ENCODE results near the gene PTPRN2.

PTPRN2 gene

GRCh38 chr7:158129037-158130022 is 458.3 kb downstream of the PTPRN2 start:
- no peaks in the 10 kb centered on the region for H3K36me3 ChIP-seq (ENCODE audit: control insufficient read depth, insufficient read depth, low read length)
- H3K4me3 ChIP-seq (ENCODE audit: low read length): no peak overlapping the region
- H3K9ac ChIP-seq (ENCODE audit: low read length): no peak overlapping the region
- no peaks in the 10 kb centered on the region for H3K9me3 ChIP-seq (ENCODE audit: control insufficient read depth, low read length)
- no peaks in the 10 kb centered on the region for H3K4me1 ChIP-seq (ENCODE audit: control insufficient read depth, insufficient read depth, low read length)
- no peaks in the 10 kb centered on the region for H3K27me3 ChIP-seq (ENCODE audit: control insufficient read depth, insufficient read depth, low read length)

- no peak overlapping the region for H3K4me3 ChIP-seq (ENCODE audit: low read length)
- H3K9me3 ChIP-seq (ENCODE audit: control insufficient read depth, low read length): no peaks in the 10 kb centered on the region
- H3K27me3 ChIP-seq (ENCODE audit: control insufficient read depth, insufficient read depth, low read length): no peaks in the 10 kb centered on the region
- H3K4me1 ChIP-seq (ENCODE audit: control insufficient read depth, insufficient read depth, low read length): no peaks in the 10 kb centered on the region
- H3K9ac ChIP-seq (ENCODE audit: low read length): no peak overlapping the region
- H3K36me3 ChIP-seq (ENCODE audit: control insufficient read depth, insufficient read depth, low read length): no peaks in the 10 kb centered on the region
Measured at GRCh38 chr7:158128572-158128971, 459.1 kb downstream of the PTPRN2 start.

- Histone ChIP-seq H3K9ac (ENCODE audit: low read length) (no peak overlapping the region), H3K4me1 (ENCODE audit: control insufficient read depth, insufficient read depth, low read length) (no peaks in the 10 kb centered on the region), H3K4me3 (ENCODE audit: low read length) (no peak overlapping the region), H3K9me3 (ENCODE audit: control insufficient read depth, low read length) (no peaks in the 10 kb centered on the region), H3K36me3 (ENCODE audit: control insufficient read depth, insufficient read depth, low read length) (no peaks in the 10 kb centered on the region), H3K27me3 (ENCODE audit: control insufficient read depth, insufficient read depth, low read length) (no peaks in the 10 kb centered on the region)
Measured at GRCh38 chr7:158127241-158127640, 460.4 kb downstream of the PTPRN2 start.

GRCh38 chr7:158126661-158127060 is 461.0 kb downstream of the PTPRN2 start:
- Histone ChIP-seq H3K27me3 (ENCODE audit: control insufficient read depth, insufficient read depth, low read length) (no peaks in the 10 kb centered on the region), H3K36me3 (ENCODE audit: control insufficient read depth, insufficient read depth, low read length) (no peaks in the 10 kb centered on the region), H3K4me3 (ENCODE audit: low read length) (no peak overlapping the region), H3K9me3 (ENCODE audit: control insufficient read depth, low read length) (no peaks in the 10 kb centered on the region), H3K4me1 (ENCODE audit: control insufficient read depth, insufficient read depth, low read length) (no peaks in the 10 kb centered on the region), H3K9ac (ENCODE audit: low read length) (no peak overlapping the region)

- Histone ChIP-seq H3K36me3 (ENCODE audit: control insufficient read depth, insufficient read depth, low read length) (no peaks in the 10 kb centered on the region), H3K9ac (ENCODE audit: low read length) (no peak overlapping the region), H3K4me1 (ENCODE audit: control insufficient read depth, insufficient read depth, low read length) (no peaks in the 10 kb centered on the region), H3K9me3 (ENCODE audit: control insufficient read depth, low read length) (no peaks in the 10 kb centered on the region), H3K27me3 (ENCODE audit: control insufficient read depth, insufficient read depth, low read length) (no peaks in the 10 kb centered on the region), H3K4me3 (ENCODE audit: low read length) (no peak overlapping the region)
Measured at GRCh38 chr7:158125721-158126120, 461.9 kb downstream of the PTPRN2 start.

- Histone ChIP-seq H3K4me1 (ENCODE audit: control insufficient read depth, insufficient read depth, low read length) (no peaks in the 10 kb centered on the region), H3K9ac (ENCODE audit: low read length) (no peak overlapping the region), H3K36me3 (ENCODE audit: control insufficient read depth, insufficient read depth, low read length) (no peaks in the 10 kb centered on the region), H3K4me3 (ENCODE audit: low read length) (no peak overlapping the region), H3K9me3 (ENCODE audit: control insufficient read depth, low read length) (no peaks in the 10 kb centered on the region), H3K27me3 (ENCODE audit: control insufficient read depth, insufficient read depth, low read length) (no peaks in the 10 kb centered on the region)
Measured at GRCh38 chr7:158125091-158125490, 462.5 kb downstream of the PTPRN2 start.

- no peak overlapping the region for H3K4me3 ChIP-seq (ENCODE audit: low read length)
- no peaks in the 10 kb centered on the region for H3K9me3 ChIP-seq (ENCODE audit: control insufficient read depth, low read length)
- H3K36me3 ChIP-seq (ENCODE audit: control insufficient read depth, insufficient read depth, low read length): no peaks in the 10 kb centered on the region
- no peaks in the 10 kb centered on the region for H3K27me3 ChIP-seq (ENCODE audit: control insufficient read depth, insufficient read depth, low read length)
- no peak overlapping the region for H3K9ac ChIP-seq (ENCODE audit: low read length)
- H3K4me1 ChIP-seq (ENCODE audit: control insufficient read depth, insufficient read depth, low read length): no peaks in the 10 kb centered on the region
Measured at GRCh38 chr7:158124671-158125079, 462.9 kb downstream of the PTPRN2 start.

GRCh38 chr7:158123753-158124152 is 463.9 kb downstream of the PTPRN2 start:
- Histone ChIP-seq H3K27me3 (ENCODE audit: control insufficient read depth, insufficient read depth, low read length) (no peaks in the 10 kb centered on the region), H3K36me3 (ENCODE audit: control insufficient read depth, insufficient read depth, low read length) (no peaks in the 10 kb centered on the region), H3K9ac (ENCODE audit: low read length) (no peak overlapping the region), H3K4me1 (ENCODE audit: control insufficient read depth, insufficient read depth, low read length) (no peaks in the 10 kb centered on the region), H3K4me3 (ENCODE audit: low read length) (no peak overlapping the region), H3K9me3 (ENCODE audit: control insufficient read depth, low read length) (no peaks in the 10 kb centered on the region)

- H3K36me3 ChIP-seq (ENCODE audit: control insufficient read depth, insufficient read depth, low read length): no peaks in the 10 kb centered on the region
- H3K9ac ChIP-seq (ENCODE audit: low read length): no peak overlapping the region
Measured at GRCh38 chr7:158123214-158123613, 464.4 kb downstream of the PTPRN2 start.

GRCh38 chr7:158121441-158122045 is 466.1 kb downstream of the PTPRN2 start:
- Histone ChIP-seq H3K27me3 (ENCODE audit: control insufficient read depth, insufficient read depth, low read length) (no peaks in the 10 kb centered on the region), H3K9me3 (ENCODE audit: control insufficient read depth, low read length) (no peaks in the 10 kb centered on the region), H3K4me1 (ENCODE audit: control insufficient read depth, insufficient read depth, low read length) (no peaks in the 10 kb centered on the region), H3K36me3 (ENCODE audit: control insufficient read depth, insufficient read depth, low read length) (no peaks in the 10 kb centered on the region), H3K9ac (ENCODE audit: low read length) (no peak overlapping the region), H3K4me3 (ENCODE audit: low read length) (no peak overlapping the region)

More at GRCh38 chr7:158123214-158123613, 464.4 kb downstream of the PTPRN2 start:
- Histone ChIP-seq H3K27me3 (ENCODE audit: control insufficient read depth, insufficient read depth, low read length) (no peaks in the 10 kb centered on the region), H3K9me3 (ENCODE audit: control insufficient read depth, low read length) (no peaks in the 10 kb centered on the region), H3K4me3 (ENCODE audit: low read length) (no peak overlapping the region), H3K4me1 (ENCODE audit: control insufficient read depth, insufficient read depth, low read length) (no peaks in the 10 kb centered on the region)

- Histone ChIP-seq H3K27me3 (ENCODE audit: control insufficient read depth, insufficient read depth, low read length) (no peaks in the 10 kb centered on the region), H3K36me3 (ENCODE audit: control insufficient read depth, insufficient read depth, low read length) (no peaks in the 10 kb centered on the region), H3K9ac (ENCODE audit: low read length) (no peak overlapping the region), H3K4me3 (ENCODE audit: low read length) (no peak overlapping the region), H3K9me3 (ENCODE audit: control insufficient read depth, low read length) (no peaks in the 10 kb centered on the region), H3K4me1 (ENCODE audit: control insufficient read depth, insufficient read depth, low read length) (no peaks in the 10 kb centered on the region)
Measured at GRCh38 chr7:158120716-158121115, 466.9 kb downstream of the PTPRN2 start.

- H3K27me3 ChIP-seq (ENCODE audit: control insufficient read depth, insufficient read depth, low read length): no peaks in the 10 kb centered on the region
- no peaks in the 10 kb centered on the region for H3K9me3 ChIP-seq (ENCODE audit: control insufficient read depth, low read length)
- H3K9ac ChIP-seq (ENCODE audit: low read length): no peak overlapping the region
- H3K36me3 ChIP-seq (ENCODE audit: control insufficient read depth, insufficient read depth, low read length): no peaks in the 10 kb centered on the region
- no peaks in the 10 kb centered on the region for H3K4me1 ChIP-seq (ENCODE audit: control insufficient read depth, insufficient read depth, low read length)
- H3K4me3 ChIP-seq (ENCODE audit: low read length): no peak overlapping the region
Measured at GRCh38 chr7:158120316-158120715, 467.3 kb downstream of the PTPRN2 start.

Data from mucosa of stomach (tissue), 1 donor.